Osteocyte (in vitro differentiated cells): ENCODE data around the gene CNNM4. TPM values are rescaled to one million over a fixed set of nuclear protein-coding genes. Genes with fewer than 3 reads are reported as not detected.

ENCODE experiments used
- DNase-seq: peaks from one replicate; pipeline ENCODE4 v3.0.0; 2021; ENCODE audit warnings: mixed read lengths; ENCODE audit not compliant: unreplicated experiment; ENCODE audit errors: extremely low spot score
- H3K27ac Mint-ChIP-seq: one replicate; pipeline ENCODE4 v1.8.0; 2021; ENCODE audit warnings: mild to moderate bottlenecking, mixed read lengths; ENCODE audit not compliant: unreplicated experiment
- H3K27me3 Mint-ChIP-seq: one replicate; pipeline ENCODE4 v1.8.0; 2021; ENCODE audit warnings: mixed read lengths; ENCODE audit not compliant: unreplicated experiment
- H3K36me3 Mint-ChIP-seq: one replicate; pipeline ENCODE4 v1.8.0; 2021; ENCODE audit warnings: mixed read lengths; ENCODE audit not compliant: unreplicated experiment
- H3K4me1 Mint-ChIP-seq: one replicate; pipeline ENCODE4 v1.8.0; 2021; ENCODE audit warnings: mixed read lengths; ENCODE audit not compliant: unreplicated experiment
- H3K4me3 Mint-ChIP-seq: one replicate; pipeline ENCODE4 v1.8.0; 2021; ENCODE audit warnings: mild to moderate bottlenecking, moderate library complexity, mixed read lengths; ENCODE audit not compliant: unreplicated experiment
- H3K9me3 Mint-ChIP-seq: one replicate; pipeline ENCODE4 v1.8.0; 2021; ENCODE audit warnings: mixed read lengths; ENCODE audit not compliant: unreplicated experiment
- total RNA-seq: library from RNA; stranded (reverse); gene quantifications from 2 replicates; pipeline ENCODE4 v1.2.1, GENCODE V29; 2021
- TF ChIP-seq, protein P1 (sequence below): fragments of 200-600 bp; sonication (generic); IDR thresholded peaks from 2 replicates; pipeline ENCODE4 v1.5.0; 2021; ENCODE audit warnings: antibody characterized with exemption, mild to moderate bottlenecking, moderate library complexity

The CNNM4 gene
- total RNA-seq, 1 donor from 2014 or later: 7.6 TPM

DNA sequence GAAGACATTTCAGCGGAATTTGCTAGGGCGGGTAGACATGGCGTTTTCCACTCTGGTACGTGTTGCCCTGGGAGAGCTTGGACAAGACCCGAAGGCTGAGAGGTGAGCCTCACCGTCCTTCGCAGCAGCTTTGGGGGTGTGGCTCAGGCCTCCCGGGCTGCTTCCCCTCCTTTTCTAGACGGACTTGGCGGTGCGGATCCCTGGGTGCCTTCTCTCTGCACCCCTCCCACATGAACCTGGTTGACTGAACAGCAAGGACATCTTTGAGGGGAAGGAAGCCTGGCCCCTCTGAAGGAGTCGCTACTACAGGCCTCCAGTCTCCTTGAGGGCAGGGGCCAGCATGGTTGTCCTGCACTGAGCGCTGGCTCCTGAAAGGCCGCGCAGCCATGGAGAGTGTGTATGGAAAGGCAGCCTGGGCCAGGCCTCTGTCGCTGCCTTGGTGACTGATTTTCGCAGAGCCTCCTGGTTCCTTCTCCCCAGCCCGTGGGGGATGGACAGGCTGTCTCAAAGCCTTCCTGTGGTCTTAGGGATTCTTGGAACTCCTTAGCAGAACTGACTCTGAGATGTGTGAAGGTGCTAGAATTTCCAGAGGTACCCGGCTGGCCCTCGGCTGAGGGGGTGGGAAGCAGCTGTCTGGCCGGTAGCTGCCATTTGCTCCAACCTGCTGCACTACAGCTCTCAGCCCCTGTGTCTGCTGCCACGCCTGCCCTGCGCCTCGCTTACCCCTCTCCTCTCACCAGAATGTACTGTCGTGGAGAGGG is 9.9 kb downstream of the CNNM4 start:
- Mint-ChIP-seq H3K27me3 (no peaks in the 10 kb centered on the region), H3K4me1 (peaks cover 16% of the 10 kb centered on the region), H3K4me3 (no peak overlapping the region), H3K27ac (no peak overlapping the region), H3K36me3 (peaks cover 1% of the 10 kb centered on the region), H3K9me3 (no peaks in the 10 kb centered on the region)
- TF ChIP-seq, protein P1, sequence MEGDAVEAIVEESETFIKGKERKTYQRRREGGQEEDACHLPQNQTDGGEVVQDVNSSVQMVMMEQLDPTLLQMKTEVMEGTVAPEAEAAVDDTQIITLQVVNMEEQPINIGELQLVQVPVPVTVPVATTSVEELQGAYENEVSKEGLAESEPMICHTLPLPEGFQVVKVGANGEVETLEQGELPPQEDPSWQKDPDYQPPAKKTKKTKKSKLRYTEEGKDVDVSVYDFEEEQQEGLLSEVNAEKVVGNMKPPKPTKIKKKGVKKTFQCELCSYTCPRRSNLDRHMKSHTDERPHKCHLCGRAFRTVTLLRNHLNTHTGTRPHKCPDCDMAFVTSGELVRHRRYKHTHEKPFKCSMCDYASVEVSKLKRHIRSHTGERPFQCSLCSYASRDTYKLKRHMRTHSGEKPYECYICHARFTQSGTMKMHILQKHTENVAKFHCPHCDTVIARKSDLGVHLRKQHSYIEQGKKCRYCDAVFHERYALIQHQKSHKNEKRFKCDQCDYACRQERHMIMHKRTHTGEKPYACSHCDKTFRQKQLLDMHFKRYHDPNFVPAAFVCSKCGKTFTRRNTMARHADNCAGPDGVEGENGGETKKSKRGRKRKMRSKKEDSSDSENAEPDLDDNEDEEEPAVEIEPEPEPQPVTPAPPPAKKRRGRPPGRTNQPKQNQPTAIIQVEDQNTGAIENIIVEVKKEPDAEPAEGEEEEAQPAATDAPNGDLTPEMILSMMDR: no peak
- DNase-seq: no peak

DNA sequence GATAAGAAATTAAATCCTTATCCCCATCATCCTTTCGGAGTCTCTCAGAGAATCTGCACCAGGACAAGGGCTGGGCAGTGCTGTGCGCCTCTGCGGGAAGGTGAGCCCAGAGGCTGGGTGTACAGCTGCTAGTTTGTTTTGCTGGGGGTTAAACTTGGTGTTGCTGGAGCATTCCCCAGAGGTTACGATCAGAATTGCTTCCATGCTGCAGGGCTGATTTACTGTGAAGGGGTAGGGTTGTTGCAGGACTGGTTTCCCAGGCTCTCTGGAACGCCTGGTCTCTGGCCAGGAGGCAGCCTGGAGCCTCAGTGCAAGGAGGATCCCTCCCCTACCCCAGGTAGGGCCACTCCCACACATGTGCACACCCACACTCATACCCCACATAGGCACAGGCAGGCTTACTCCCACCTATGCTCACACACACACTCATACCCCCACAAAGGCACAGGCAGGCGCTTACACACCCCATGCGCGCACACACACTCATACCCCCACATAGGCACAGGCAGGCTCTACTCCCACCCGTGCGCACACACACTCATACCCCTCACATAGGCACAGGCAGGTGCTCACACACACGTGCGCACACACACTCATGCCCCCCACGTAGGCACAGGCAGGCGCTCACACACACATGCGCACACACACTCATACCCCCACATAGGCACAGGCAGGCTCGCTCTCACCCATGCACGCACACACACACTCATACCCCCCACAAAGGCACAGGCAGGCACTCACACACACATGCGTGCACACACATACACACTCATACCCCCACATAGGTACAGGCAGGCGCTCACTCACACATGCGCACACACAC is 11.3 kb downstream of the CNNM4 start:
- DNase-seq: no peak
- H3K4me1 Mint-ChIP-seq: peaks cover 14% of the 10 kb centered on the region
- TF ChIP-seq, protein P1: no peak
- H3K27me3 Mint-ChIP-seq: no peaks in the 10 kb centered on the region
- H3K9me3 Mint-ChIP-seq: no peaks in the 10 kb centered on the region
- peaks cover 1% of the 10 kb centered on the region for H3K36me3 Mint-ChIP-seq
- no peak overlapping the region for H3K4me3 Mint-ChIP-seq
- H3K27ac Mint-ChIP-seq: no peak overlapping the region

DNA sequence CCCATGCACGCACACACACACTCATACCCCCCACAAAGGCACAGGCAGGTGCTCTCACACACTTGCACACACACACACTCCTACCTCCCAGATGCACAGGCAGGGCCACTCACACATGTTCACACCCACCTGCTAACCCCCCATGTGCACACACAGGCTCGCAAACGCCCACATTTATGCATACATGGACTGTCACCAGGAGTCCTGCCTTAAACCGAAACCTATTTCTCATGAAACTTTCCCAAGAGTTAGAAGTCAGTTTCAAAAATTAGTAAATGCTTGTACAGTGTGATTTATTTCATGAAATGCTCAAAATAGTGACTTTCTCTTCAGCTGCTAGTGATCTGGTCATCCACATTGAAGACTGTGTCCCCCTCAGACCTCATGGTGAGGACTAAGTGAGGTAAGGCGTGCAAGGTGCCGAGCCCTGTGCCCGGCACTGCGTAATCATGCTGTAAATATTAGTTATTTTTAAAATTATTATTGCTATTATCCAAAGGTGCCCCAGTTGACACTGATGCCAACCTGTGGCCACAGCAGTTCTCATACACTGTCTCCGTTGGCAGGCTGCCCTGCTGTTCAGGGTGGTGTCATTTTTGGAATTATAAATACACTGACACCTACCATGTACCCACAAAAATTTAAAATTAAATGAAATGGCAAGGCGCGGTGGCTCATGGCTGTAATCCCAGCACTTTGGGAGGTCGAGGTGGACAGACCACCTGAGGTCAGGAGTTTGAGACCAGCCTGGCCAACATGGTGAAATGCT is 12.4 kb downstream of the CNNM4 start:
- H3K4me1 Mint-ChIP-seq: peaks cover 14% of the 10 kb centered on the region
- no peak overlapping the region for H3K4me3 Mint-ChIP-seq
- TF ChIP-seq, protein P1: no peak
- no peak for DNase-seq
- H3K27me3 Mint-ChIP-seq: no peaks in the 10 kb centered on the region
- H3K36me3 Mint-ChIP-seq: peaks cover 1% of the 10 kb centered on the region
- H3K27ac Mint-ChIP-seq: peak overlapping the region; percentile 27
- H3K9me3 Mint-ChIP-seq: no peaks in the 10 kb centered on the region

DNA sequence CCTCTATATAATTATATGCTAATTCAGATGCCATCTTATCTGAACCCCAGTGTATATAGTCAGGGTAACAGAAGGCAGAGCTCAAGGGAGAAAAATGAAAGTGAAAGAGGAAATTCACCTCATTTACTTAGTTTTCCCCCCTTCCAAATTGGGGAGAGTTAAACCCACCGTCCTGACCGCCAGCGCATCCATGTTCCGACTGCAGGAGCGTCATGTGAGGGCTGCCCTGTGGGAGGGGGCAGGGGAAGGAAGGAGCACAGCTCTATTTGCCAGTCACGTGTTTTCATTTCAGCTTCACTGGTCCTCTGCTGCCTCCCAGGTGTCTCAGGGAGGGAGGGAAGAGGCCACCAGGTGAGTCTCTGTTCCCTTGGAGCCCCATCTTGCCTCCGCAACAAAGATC is 13.2 kb downstream of the CNNM4 start:
- no peak for DNase-seq
- no peak overlapping the region for H3K4me3 Mint-ChIP-seq
- no peaks in the 10 kb centered on the region for H3K27me3 Mint-ChIP-seq
- no peak overlapping the region for H3K27ac Mint-ChIP-seq
- TF ChIP-seq, protein P1: no peak
- peaks cover 14% of the 10 kb centered on the region for H3K4me1 Mint-ChIP-seq
- no peaks in the 10 kb centered on the region for H3K9me3 Mint-ChIP-seq
- no peaks in the 10 kb centered on the region for H3K36me3 Mint-ChIP-seq
